A673 (cell line): ENCODE data around the gene GJB5.

Experiments used
- CTCF ChIP-seq: fragments of 300-800, 200-600 bp; sonication (generic); conservative IDR thresholded peaks from 2 replicates; pipeline ENCODE4 v1.5.1; 2017; ENCODE audit warnings: low read depth, mild to moderate bottlenecking, antibody characterized with exemption, low read length, moderate library complexity, mixed read lengths
- EZH2 ChIP-seq: fragments of 200-600 bp; sonication (generic); IDR thresholded peaks from 2 replicates; pipeline ENCODE4 v1.6.1; 2017; ENCODE audit warnings: borderline replicate concordance, low read depth, mild to moderate bottlenecking, mixed read lengths, antibody characterized with exemption, low read length; ENCODE audit not compliant: poor library complexity, severe bottlenecking

- TF ChIP-seq CTCF (no peak), EZH2 (no peak)
These were observed 48.9 kb downstream of the GJB5 start for GRCh38 chr1:34803770-34804169.
